Neural cell (in vitro differentiated cells): ENCODE measurements around the gene MED22. TPM values are rescaled to one million over a fixed set of nuclear protein-coding genes. Genes with fewer than 3 reads are reported as not detected.
A peak's percentile ranks its signal among the peaks of the same experiment; 100 is the strongest.

ENCODE experiments used
- H2AFZ ChIP-seq: fragments of 200-600, 300-800 bp; sonication (generic), shearing (Covaris generic); 2 replicates; pipeline ENCODE4 v1.6.0; 2014; ENCODE audit warnings: low read depth, mild to moderate bottlenecking, antibody characterized with exemption, low read length, moderate library complexity
- H3F3A ChIP-seq: fragments of 200-600 bp; shearing (Covaris generic); 2 replicates; pipeline ENCODE4 v1.6.1; 2016; ENCODE audit warnings: mild to moderate bottlenecking, moderate library complexity, mixed read lengths, antibody characterized with exemption, low read length; ENCODE audit not compliant: insufficient read depth, poor library complexity, severe bottlenecking
- H3K27ac ChIP-seq: fragments of 200-600, 300-800 bp; sonication (generic), shearing (Covaris generic); 2 replicates; pipeline ENCODE4 v1.5.1; 2014; ENCODE audit warnings: mild to moderate bottlenecking, low read length, moderate library complexity
- H3K27me3 ChIP-seq: fragments of 300-800, 200-600 bp; sonication (generic), shearing (Covaris generic); 2 replicates; pipeline ENCODE4 v1.6.0; 2014; ENCODE audit warnings: mild to moderate bottlenecking, low read depth, low read length, moderate library complexity; ENCODE audit not compliant: insufficient read depth
- H3K36me3 ChIP-seq: fragments of 300-800, 200-600 bp; sonication (generic), shearing (Covaris generic); 2 replicates; pipeline ENCODE4 v1.5.1; 2014; ENCODE audit warnings: mild to moderate bottlenecking, antibody characterized with exemption, low read length, moderate library complexity; ENCODE audit not compliant: insufficient read depth
- H3K4me2 ChIP-seq: fragments of 300-800, 200-600 bp; sonication (generic), shearing (Covaris generic); 2 replicates; pipeline ENCODE4 v1.6.0; 2014; ENCODE audit warnings: mild to moderate bottlenecking, low read length
- H3K4me3 ChIP-seq: fragments of 300-800, 200-600 bp; sonication (generic), shearing (Covaris generic); 2 replicates; pipeline ENCODE4 v1.5.1; 2014; ENCODE audit warnings: mild to moderate bottlenecking, low read length, moderate library complexity
- H3K79me2 ChIP-seq: fragments of 200-600 bp; shearing (Covaris generic); replicated peaks from 2 replicates; pipeline ENCODE4 v1.6.0; 2014; ENCODE audit warnings: mild to moderate bottlenecking, low read length, moderate library complexity; ENCODE audit not compliant: insufficient read depth
- H3K9ac ChIP-seq: fragments of 300-800, 200-600 bp; sonication (generic), shearing (Covaris generic); 2 replicates; pipeline ENCODE4 v1.6.1; 2016; ENCODE audit warnings: mild to moderate bottlenecking, low read length, mixed read lengths
- H3K9me2 ChIP-seq: fragments of 200-600 bp; shearing (Covaris generic); 2 replicates; pipeline ENCODE4 v1.6.1; 2016; ENCODE audit warnings: mild to moderate bottlenecking, low read length, mixed read lengths; ENCODE audit not compliant: insufficient read depth
- H3K9me3 ChIP-seq: fragments of 200-600, 300-800 bp; sonication (generic), shearing (Covaris generic); 2 replicates; pipeline ENCODE4 v1.6.1; 2016; ENCODE audit warnings: mild to moderate bottlenecking, mixed run types, low read length, moderate library complexity, mixed read lengths
- H4K20me1 ChIP-seq: fragments of 200-600 bp; shearing (Covaris generic); 2 replicates; pipeline ENCODE4 v1.6.1; 2016; ENCODE audit warnings: mild to moderate bottlenecking, mixed run types; ENCODE audit not compliant: insufficient read depth
- CTCF ChIP-seq: fragments of 450-650 bp; IDR thresholded peaks from 2 replicates; pipeline ENCODE4 v1.5.1; 2014; ENCODE audit warnings: antibody characterized with exemption, mild to moderate bottlenecking, moderate library complexity; ENCODE audit not compliant: poor library complexity, severe bottlenecking
- EP300 ChIP-seq: fragments of 450-650 bp; conservative IDR thresholded peaks from 2 replicates; pipeline ENCODE4 v1.6.1; 2014; ENCODE audit warnings: antibody characterized with exemption, mild to moderate bottlenecking, moderate library complexity; ENCODE audit not compliant: poor library complexity, severe bottlenecking
- EZH2 ChIP-seq: fragments of 200-600, 300-800 bp; shearing (Covaris generic), sonication (generic); IDR thresholded peaks from 2 replicates; pipeline ENCODE4 v1.6.1; 2014; ENCODE audit warnings: antibody characterized with exemption, low read length, borderline replicate concordance, mild to moderate bottlenecking; ENCODE audit not compliant: insufficient read depth, poor library complexity, severe bottlenecking
- MXI1 ChIP-seq: fragments of 450-650 bp; conservative IDR thresholded peaks from 2 replicates; pipeline ENCODE4 v1.6.1; 2014; ENCODE audit warnings: antibody characterized with exemption, mild to moderate bottlenecking; ENCODE audit not compliant: poor library complexity, severe bottlenecking
- POLR2AphosphoS5 ChIP-seq: IDR thresholded peaks from 2 replicates; pipeline ENCODE4 v1.6.1; 2012
- RAD21 ChIP-seq: fragments of 450-650 bp; conservative IDR thresholded peaks from 2 replicates; pipeline ENCODE4 v1.6.1; 2014; ENCODE audit warnings: antibody characterized with exemption, mild to moderate bottlenecking, moderate library complexity
- REST ChIP-seq: IDR thresholded peaks from 2 replicates; pipeline ENCODE4 v1.6.1; 2012; ENCODE audit warnings: borderline replicate concordance
- SMC3 ChIP-seq: fragments of 450-650 bp; conservative IDR thresholded peaks from 2 replicates; pipeline ENCODE4 v1.6.1; 2014; ENCODE audit warnings: antibody characterized with exemption, mild to moderate bottlenecking, moderate library complexity; ENCODE audit not compliant: poor library complexity
- TAF1 ChIP-seq: IDR thresholded peaks from 2 replicates; pipeline ENCODE4 v1.6.1; 2012; ENCODE audit warnings: low read depth
- polyA plus RNA-seq: library from polyadenylated mRNA; depleted of rRNA; stranded (reverse); fragments of >200 nt; gene quantifications from 2 replicates; pipeline ENCODE4 v1.2.3, GENCODE V29; 2014

MED22 gene
- polyA plus RNA-seq, 1 donor from 2014 or later: 57.5 TPM

GRCh38 chr9:133348718-133349573 lies 1.0 kb upstream of the MED22 start:
- H3F3A ChIP-seq: no peaks in the 10 kb centered on the region
- H3K36me3 ChIP-seq: peaks cover 6% of the 10 kb centered on the region
- no peaks in the 10 kb centered on the region for H3K27me3 ChIP-seq
- no peaks in the 10 kb centered on the region for H3K9me3 ChIP-seq
- H3K9ac ChIP-seq: peak overlapping the region; percentile 94
- peak overlapping the region; percentile 88 for H2AFZ ChIP-seq
- no peaks in the 10 kb centered on the region for H3K9me2 ChIP-seq
- H4K20me1 ChIP-seq: no peaks in the 10 kb centered on the region
- peak overlapping the region; percentile 94 for H3K4me3 ChIP-seq
- TF ChIP-seq REST (no peak), MXI1 (no peak), EP300 (no peak), TAF1 (no peak), CTCF (no peak), EZH2 (no peak), POLR2AphosphoS5 (no peak), SMC3 (no peak), RAD21 (no peak)
- H3K4me2 ChIP-seq: peak overlapping the region; percentile 99
- H3K27ac ChIP-seq: peak overlapping the region; percentile 88
- peaks cover 25% of the 10 kb centered on the region for H3K79me2 ChIP-seq

- TF ChIP-seq REST: no peak
- TF ChIP-seq EP300: no peak
- TF ChIP-seq RAD21: no peak
- no peak for TF ChIP-seq TAF1
- no peak for TF ChIP-seq SMC3
- TF ChIP-seq EZH2: no peak
- no peak for TF ChIP-seq MXI1
- no peak for TF ChIP-seq POLR2AphosphoS5
- TF ChIP-seq CTCF: no peak
- Histone ChIP-seq H3K27ac (peak overlapping the region; percentile 88), H3K9me2 (no peaks in the 10 kb centered on the region), H2AFZ (peak overlapping the region; percentile 21), H3K4me3 (peak overlapping the region; percentile 94), H3K9me3 (no peaks in the 10 kb centered on the region), H3K4me2 (peak overlapping the region; percentile 80), H3K36me3 (peaks cover 6% of the 10 kb centered on the region), H3K79me2 (peaks cover 25% of the 10 kb centered on the region), H3F3A (no peaks in the 10 kb centered on the region), H3K9ac (peak overlapping the region; percentile 94), H4K20me1 (no peaks in the 10 kb centered on the region), H3K27me3 (no peaks in the 10 kb centered on the region)
These were observed 381 bp downstream of the MED22 start for GRCh38 chr9:133347515-133347984.
